Stomach (tissue), 4 donors: ENCODE results near the gene PLPP4.

Source experiments
- CTCF ChIP-seq, 7 experiments: fragments of 450-650 bp in 4 of 7; fragments of 200-600 bp in 3 of 7; sonication (generic) in 3 of 7; IDR thresholded peaks; one replicate each; pipeline ENCODE4 v1.5.1; 2016 to 2019; ENCODE audit warnings: antibody characterized with exemption in 7 of 7, control low read depth in 2 of 7, mild to moderate bottlenecking in 1 of 7
- EP300 ChIP-seq: sonication (generic); formaldehyde crosslinking; IDR thresholded peaks from one replicate; pipeline ENCODE4 v1.6.1; 2017; ENCODE audit warnings: antibody characterized with exemption

GRCh38 chr10:120494313-120494710 is 37.3 kb downstream of the PLPP4 start:
- TF ChIP-seq CTCF (IDR thresholded peaks at IDR 0.05), result no peak
- no peak for TF ChIP-seq EP300
